Type B pancreatic cell (in vitro differentiated cells): ENCODE results near the gene DTNA. TPM values are rescaled to one million over a fixed set of nuclear protein-coding genes. Genes with fewer than 3 reads are reported as not detected.

Experiments used
- DNase-seq: peaks from one replicate; pipeline ENCODE4 v3.0.0; 2021; ENCODE audit warnings: mixed read lengths; ENCODE audit not compliant: unreplicated experiment; ENCODE audit errors: extremely low spot score
- H3K27ac Mint-ChIP-seq: 2 replicates; pipeline ENCODE4 v1.8.0; 2021; ENCODE audit warnings: mild to moderate bottlenecking, mixed read lengths
- H3K27me3 Mint-ChIP-seq: 2 replicates; pipeline ENCODE4 v1.8.0; 2021; ENCODE audit warnings: mixed read lengths
- H3K36me3 Mint-ChIP-seq: 2 replicates; pipeline ENCODE4 v1.8.0; 2021; ENCODE audit warnings: mixed read lengths
- H3K4me1 Mint-ChIP-seq: one replicate; pipeline ENCODE4 v1.8.0; 2021; ENCODE audit warnings: mixed read lengths; ENCODE audit not compliant: unreplicated experiment
- H3K4me3 Mint-ChIP-seq: 2 replicates; pipeline ENCODE4 v1.8.0; 2021; ENCODE audit warnings: mild to moderate bottlenecking, mixed read lengths
- H3K9me3 Mint-ChIP-seq: 2 replicates; pipeline ENCODE4 v1.8.0; 2021; ENCODE audit warnings: mixed read lengths
- CTCF ChIP-seq: fragments of 200-600 bp; sonication (generic); conservative IDR thresholded peaks from 2 replicates; pipeline ENCODE4 v1.5.0; 2021; ENCODE audit warnings: antibody characterized with exemption, mild to moderate bottlenecking
- total RNA-seq: library from RNA; stranded (reverse); gene quantifications from 2 replicates; pipeline ENCODE4 v1.2.1, GENCODE V29; 2021; ENCODE audit warnings: low replicate concordance

DTNA gene
- total RNA-seq, 1 donor from 2014 or later, result 23.6 TPM

GRCh38 chr18:34835466-34835865 lies 125.4 kb downstream of the DTNA start:
- TF ChIP-seq CTCF, result no peak
- H3K9me3 Mint-ChIP-seq, result no peaks in the 10 kb centered on the region
- no peak for DNase-seq
- no peak overlapping the region for H3K4me3 Mint-ChIP-seq
- H3K36me3 Mint-ChIP-seq, result no peaks in the 10 kb centered on the region
- no peaks in the 10 kb centered on the region for H3K27me3 Mint-ChIP-seq
- no peak overlapping the region for H3K27ac Mint-ChIP-seq
- H3K4me1 Mint-ChIP-seq, result peaks cover 6% of the 10 kb centered on the region

GRCh38 chr18:34837769-34838272 lies 127.7 kb downstream of the DTNA start:
- TF ChIP-seq CTCF, result no peak
- Mint-ChIP-seq H3K27me3 (no peaks in the 10 kb centered on the region), H3K9me3 (no peaks in the 10 kb centered on the region), H3K4me1 (peaks cover 6% of the 10 kb centered on the region), H3K4me3 (no peak overlapping the region), H3K36me3 (no peaks in the 10 kb centered on the region), H3K27ac (no peak overlapping the region)
- no peak for DNase-seq

GRCh38 chr18:34838669-34839068 lies 128.6 kb downstream of the DTNA start:
- Mint-ChIP-seq H3K27ac (no peak overlapping the region), H3K4me3 (no peak overlapping the region), H3K27me3 (no peaks in the 10 kb centered on the region), H3K9me3 (no peaks in the 10 kb centered on the region), H3K36me3 (no peaks in the 10 kb centered on the region), H3K4me1 (peaks cover 6% of the 10 kb centered on the region)
- no peak for TF ChIP-seq CTCF
- DNase-seq, result no peak

GRCh38 chr18:34840256-34840826 lies 130.2 kb downstream of the DTNA start:
- Mint-ChIP-seq H3K9me3 (no peaks in the 10 kb centered on the region), H3K4me3 (no peak overlapping the region), H3K27me3 (no peaks in the 10 kb centered on the region), H3K4me1 (peaks cover 6% of the 10 kb centered on the region), H3K36me3 (no peaks in the 10 kb centered on the region), H3K27ac (no peak overlapping the region)
- TF ChIP-seq CTCF, result no peak
- DNase-seq, result no peak

- H3K4me3 Mint-ChIP-seq, result no peak overlapping the region
- no peak overlapping the region for H3K27ac Mint-ChIP-seq
- H3K27me3 Mint-ChIP-seq, result no peaks in the 10 kb centered on the region
- H3K36me3 Mint-ChIP-seq, result no peaks in the 10 kb centered on the region
- peaks cover 6% of the 10 kb centered on the region for H3K4me1 Mint-ChIP-seq
- no peak for TF ChIP-seq CTCF
- no peaks in the 10 kb centered on the region for H3K9me3 Mint-ChIP-seq
- no peak for DNase-seq
Observed at GRCh38 chr18:34841891-34842290, 131.8 kb downstream of the DTNA start.
